NCI-H510A (cell line): ENCODE results near the gene TRO.

Experiments used
- DNase-seq: peaks from one replicate; lab custom pipeline; 2025; lab: John Stamatoyannopoulos, UW

Gene TRO, protein sequence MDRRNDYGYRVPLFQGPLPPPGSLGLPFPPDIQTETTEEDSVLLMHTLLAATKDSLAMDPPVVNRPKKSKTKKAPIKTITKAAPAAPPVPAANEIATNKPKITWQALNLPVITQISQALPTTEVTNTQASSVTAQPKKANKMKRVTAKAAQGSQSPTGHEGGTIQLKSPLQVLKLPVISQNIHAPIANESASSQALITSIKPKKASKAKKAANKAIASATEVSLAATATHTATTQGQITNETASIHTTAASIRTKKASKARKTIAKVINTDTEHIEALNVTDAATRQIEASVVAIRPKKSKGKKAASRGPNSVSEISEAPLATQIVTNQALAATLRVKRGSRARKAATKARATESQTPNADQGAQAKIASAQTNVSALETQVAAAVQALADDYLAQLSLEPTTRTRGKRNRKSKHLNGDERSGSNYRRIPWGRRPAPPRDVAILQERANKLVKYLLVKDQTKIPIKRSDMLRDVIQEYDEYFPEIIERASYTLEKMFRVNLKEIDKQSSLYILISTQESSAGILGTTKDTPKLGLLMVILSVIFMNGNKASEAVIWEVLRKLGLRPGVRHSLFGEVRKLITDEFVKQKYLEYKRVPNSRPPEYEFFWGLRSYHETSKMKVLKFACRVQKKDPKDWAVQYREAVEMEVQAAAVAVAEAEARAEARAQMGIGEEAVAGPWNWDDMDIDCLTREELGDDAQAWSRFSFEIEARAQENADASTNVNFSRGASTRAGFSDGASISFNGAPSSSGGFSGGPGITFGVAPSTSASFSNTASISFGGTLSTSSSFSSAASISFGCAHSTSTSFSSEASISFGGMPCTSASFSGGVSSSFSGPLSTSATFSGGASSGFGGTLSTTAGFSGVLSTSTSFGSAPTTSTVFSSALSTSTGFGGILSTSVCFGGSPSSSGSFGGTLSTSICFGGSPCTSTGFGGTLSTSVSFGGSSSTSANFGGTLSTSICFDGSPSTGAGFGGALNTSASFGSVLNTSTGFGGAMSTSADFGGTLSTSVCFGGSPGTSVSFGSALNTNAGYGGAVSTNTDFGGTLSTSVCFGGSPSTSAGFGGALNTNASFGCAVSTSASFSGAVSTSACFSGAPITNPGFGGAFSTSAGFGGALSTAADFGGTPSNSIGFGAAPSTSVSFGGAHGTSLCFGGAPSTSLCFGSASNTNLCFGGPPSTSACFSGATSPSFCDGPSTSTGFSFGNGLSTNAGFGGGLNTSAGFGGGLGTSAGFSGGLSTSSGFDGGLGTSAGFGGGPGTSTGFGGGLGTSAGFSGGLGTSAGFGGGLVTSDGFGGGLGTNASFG (N-terminal part only)

DNA sequence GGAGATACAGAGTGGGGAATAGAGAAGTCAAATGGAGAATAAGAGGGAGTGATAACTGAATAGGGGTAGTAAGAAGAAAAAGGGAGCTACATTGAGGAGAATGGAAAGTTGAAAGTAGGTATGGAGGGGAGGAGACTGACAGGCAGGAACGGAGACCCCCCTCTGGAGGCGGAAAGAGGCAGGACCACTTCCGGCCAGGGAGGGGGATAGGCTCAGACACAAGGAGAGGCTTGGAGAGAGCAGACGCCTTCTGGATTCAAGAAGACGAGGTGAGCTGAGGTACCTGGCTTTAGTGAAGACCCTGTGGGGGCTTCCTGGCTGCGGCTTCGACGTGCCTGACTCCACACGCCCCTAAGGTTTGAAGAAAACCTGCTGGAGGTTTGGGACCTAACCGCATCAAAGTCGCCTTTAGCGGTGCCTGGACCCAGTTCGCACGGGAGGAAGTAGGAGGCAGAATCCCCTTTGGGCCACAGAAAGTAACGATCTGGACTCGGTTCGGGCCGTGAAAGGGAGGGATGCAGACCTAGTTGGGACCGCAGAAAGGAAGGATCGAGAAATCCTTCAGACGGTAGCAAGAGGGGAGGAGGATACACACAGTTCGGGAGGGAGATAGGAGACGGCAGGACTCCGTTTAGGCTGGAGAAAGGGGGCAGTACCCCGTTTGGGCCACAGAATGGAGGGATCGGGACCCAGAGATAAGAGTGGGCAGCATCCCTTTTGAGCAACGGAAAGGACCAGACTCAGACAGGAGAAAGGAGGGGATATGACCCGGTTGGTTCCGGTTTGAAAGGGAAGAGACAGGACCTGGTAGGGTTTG, at the start of gene TRO:
TRO (plus strand) TSS at position 215 of the 817 bp plus-strand sequence. CDS start 1,423 bp downstream, outside the sequence.
- DNase-seq = no peak

DNA sequence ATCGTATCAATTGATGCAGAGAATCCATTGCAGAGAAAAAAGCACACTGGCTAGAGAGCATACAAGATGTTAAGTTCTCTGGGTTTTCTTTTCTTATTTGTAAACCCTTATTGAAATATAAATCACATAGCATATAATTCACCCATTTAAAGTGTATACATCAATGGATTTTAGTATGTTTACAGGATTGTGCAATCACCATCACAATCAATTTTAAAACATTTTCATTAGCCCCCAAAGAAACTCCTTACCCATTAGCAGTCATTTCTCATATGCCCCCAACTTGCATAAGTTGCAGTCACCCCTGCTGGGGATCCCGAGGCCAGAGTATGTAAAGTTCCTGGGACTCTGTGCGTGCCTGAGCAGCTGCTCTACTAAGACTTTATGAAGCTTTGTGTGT, 34.9 kb upstream of the TRO start:
- DNase-seq = no peak

DNA sequence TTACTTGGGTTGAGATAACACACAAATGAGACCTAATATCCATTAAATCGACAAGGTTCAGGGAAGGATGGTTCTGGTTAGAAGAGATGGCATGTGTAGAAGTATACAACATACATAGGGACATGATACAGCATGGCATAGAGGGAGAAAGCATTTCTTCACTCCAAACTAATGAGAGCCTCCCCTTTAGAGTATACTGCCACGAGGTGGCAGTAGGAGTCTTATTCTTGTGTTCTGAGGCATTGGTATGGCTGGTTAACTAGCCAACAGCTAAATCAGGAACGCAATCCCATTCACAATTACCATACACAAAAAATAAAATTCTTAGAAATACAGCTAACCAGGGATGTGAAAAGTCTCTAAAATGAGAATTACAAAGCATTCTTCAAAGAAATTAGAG, 29.1 kb upstream of the TRO start:
- no peak for DNase-seq

DNA sequence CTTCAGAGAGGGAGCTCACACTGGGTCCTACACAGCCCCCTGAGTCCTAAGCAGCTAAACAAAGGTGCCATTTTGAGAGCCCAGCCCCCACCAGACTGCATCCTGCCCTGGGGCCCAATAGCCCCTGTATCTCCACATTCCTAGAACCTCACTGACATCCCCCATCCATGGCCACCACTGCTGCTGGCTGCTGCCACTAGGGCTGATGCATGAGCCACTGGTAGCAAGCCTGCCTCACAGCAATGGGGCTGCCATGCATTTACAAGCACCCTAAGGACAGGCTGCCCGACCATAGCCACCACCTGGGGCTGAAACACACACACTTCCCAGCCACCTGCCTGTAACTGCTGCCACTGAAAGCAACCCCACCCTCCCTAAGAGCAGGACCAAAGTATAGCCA, 26.5 kb upstream of the TRO start:
- DNase-seq = no peak

GRCh38 chrX:54909941-54910340, 10.7 kb upstream of the TRO start:
- DNase-seq = no peak

DNA sequence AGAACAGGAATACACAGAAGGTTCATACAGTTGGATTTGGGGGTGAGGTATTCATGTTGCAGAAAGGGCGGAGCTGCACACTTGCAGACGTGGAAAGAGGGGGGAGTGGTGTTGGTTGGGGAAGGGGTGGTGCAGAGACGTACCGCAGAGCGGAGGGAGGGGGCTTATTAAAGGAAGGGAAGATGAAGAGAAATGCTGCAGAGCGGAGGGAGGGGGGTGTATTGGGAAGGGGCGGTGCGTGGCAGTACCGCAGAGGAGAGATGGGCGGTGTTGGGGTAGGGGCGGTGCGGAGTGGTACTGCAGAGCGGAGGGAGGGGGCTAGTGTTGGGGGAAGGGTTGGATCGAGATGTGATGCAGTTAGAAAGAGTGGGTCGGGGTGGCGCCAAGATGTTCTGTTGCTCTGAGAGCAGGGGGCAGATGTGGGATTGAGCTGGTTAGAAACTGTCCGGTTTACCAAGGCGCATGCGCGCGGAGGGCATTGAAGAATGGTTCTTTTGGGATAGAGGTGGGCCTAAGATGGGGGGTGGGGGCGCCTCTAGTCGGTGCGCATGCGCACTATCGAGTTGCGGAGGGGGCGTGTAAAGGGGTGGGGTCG, 900 bp downstream of the TRO start:
- DNase-seq = peak; percentile 43

DNA sequence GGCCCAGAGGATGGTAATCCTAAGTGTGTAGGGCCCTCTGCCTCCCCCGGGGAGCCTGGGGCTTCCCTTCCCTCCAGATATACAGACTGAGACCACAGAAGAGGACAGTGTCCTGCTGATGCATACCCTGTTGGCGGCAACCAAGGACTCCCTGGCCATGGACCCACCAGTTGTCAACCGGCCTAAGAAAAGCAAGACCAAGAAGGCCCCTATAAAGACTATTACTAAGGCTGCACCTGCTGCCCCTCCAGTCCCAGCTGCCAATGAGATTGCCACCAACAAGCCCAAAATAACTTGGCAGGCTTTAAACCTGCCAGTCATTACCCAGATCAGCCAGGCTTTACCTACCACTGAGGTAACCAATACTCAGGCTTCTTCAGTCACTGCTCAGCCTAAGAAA, 1.9 kb downstream of the TRO start:
- DNase-seq = no peak

DNA sequence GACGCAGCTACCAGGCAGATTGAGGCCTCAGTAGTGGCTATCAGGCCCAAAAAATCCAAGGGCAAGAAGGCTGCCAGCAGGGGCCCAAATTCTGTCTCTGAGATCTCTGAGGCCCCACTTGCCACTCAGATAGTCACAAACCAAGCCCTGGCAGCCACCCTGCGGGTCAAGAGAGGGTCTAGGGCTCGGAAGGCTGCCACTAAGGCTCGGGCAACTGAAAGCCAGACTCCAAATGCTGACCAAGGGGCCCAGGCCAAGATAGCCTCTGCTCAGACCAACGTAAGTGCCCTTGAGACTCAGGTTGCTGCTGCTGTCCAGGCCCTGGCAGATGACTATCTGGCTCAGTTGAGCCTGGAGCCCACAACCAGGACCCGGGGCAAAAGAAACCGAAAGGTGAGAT, 2.8 kb downstream of the TRO start:
- no peak for DNase-seq

GRCh38 chrX:54926978-54927377, 6.4 kb downstream of the TRO start:
- DNase-seq = no peak

DNA sequence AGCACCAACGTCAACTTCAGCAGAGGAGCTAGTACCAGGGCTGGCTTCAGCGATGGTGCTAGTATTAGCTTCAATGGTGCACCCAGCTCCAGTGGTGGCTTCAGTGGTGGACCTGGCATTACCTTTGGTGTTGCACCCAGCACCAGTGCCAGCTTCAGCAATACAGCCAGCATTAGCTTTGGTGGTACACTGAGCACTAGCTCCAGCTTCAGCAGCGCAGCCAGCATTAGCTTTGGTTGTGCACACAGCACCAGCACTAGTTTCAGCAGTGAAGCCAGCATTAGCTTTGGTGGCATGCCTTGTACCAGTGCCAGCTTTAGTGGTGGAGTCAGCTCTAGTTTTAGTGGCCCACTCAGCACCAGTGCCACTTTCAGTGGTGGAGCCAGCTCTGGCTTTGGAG, 8.3 kb downstream of the TRO start:
- no peak for DNase-seq

GRCh38 chrX:54930291-54931049, 9.8 kb downstream of the TRO start:
- DNase-seq = no peak

GRCh38 chrX:54931107-54931506, 10.5 kb downstream of the TRO start:
- no peak for DNase-seq

- DNase-seq = no peak
Measured at GRCh38 chrX:54933150-54933826, 12.7 kb downstream of the TRO start.

DNA sequence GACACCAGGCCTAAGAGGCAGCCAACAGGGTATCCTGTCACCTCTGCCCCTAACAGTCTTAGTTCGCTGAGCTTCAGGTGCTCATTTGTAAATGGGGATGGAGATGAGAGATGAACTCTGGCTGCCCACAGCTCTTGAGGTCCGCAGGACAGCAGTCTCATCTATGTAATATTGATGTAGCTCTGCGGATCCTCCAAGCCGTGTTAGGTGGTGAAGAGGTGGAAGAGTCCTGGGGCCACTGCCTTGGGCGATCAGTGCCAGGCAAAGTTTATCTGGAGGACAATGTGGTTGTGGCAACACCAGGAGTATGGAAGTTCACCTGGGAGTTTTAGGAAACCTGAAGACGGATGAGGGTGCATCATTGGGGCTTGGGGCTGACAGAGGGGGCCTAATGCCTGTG, 13.4 kb downstream of the TRO start:
- no peak for DNase-seq

DNA sequence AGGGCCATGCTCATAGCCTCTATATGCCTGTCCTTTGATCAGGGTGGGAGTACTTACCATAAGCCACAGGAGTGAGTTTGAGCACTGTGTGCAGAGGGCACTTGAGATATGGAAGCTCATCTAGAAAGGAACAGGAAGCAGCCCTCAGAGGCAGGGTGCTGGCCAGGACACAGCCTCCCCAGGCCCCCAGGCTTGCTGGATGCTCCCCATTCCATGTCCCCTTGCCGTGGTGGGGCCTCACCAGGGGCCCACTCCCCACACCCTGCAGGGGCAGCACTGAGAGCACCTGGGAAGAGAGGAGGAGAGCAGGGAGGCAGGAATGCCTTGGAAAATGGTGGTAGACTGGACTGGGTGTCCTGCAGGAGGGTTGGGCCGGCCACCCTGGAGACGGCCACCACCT, 14.3 kb downstream of the TRO start:
- no peak for DNase-seq

GRCh38 chrX:54935306-54935705, 14.7 kb downstream of the TRO start:
- no peak for DNase-seq

DNA sequence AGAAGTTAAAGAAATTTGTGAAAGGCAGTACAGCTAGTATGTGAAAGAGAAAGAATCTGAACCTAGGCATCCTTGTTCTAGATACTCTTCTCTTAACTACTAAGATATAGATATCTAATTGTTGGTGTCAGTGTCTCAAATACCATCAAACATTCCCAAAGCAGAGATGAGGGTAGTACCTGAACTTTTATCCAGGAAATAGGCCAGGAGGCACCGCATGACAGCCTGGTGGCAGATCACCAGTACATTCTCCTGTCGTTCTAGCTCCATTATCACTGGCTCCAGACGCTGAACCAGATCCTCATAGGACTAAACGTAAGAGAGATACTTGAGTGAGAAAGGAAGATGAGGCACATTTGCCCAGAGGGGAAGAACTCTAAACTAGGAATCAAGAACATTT, 16.8 kb downstream of the TRO start:
- DNase-seq = no peak

DNA sequence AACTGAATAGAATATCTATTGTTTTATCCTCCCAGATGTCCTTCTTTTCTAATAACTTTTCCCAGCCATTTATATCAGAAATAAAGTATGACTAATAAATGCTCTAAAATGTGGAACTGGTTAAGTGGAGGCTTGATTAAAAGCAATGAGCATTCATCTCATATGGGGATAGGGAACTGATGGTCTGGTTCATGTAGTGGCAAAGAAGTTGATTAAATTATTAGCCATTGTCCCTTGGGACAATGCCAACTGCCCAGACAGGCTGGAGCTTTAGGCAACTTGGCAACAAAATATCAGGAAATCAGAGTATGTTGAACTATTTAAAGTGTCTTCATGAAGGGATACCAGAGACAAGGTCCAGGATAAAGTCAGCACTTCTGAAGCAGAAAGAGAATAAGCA, 24.2 kb downstream of the TRO start:
- DNase-seq = no peak

DNA sequence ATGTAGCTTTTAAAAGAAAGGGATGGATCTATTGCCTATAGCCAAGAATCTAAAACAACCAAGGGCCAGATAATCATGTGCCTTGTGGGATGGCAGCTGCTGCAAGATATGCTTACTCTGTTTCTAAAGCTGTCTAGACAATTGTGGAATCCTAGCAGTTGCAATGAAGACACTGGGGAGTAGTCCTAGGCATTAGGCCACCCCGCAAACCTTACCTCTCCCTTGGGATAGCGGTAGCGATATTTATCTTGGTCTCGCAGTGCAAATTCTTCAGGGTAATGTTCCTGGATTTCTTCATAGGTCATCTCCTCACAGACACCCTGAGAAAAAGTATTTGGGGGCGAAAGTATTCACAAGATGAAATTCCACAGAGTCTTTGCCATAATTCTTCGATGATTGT, 24.6 kb downstream of the TRO start:
- DNase-seq = no peak
